ENCODE data around the gene ACAA1.
A peak's percentile ranks its signal among the peaks of the same experiment; 100 is the strongest.
"Not testable (repeated sequence)": the region's sequence is repeated elsewhere in the genome, so short reads cannot be mapped to it uniquely, and the experiment has no call there.

ACAA1 gene

DNA sequence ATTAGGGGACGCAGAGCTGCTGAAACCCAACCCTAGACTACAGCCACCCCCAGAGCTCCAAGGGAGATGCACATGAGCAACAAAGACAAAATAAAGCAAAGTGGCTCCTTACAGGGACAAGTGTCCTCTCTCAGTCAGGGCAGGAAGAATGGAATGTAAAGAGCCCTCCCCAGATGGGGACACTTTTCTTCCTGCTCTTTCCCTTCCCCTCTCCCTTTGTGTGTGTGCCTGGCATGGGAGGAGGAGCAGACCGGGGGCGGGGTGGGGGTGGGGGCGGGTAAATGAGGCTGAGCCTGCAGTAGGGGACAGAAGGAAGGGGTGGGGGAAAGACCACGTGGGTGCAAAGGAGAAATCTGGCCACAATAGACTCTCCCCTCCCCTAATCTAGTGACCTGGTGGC is 37.4 kb downstream of the ACAA1 start:
- FAIRE-seq = no peak

DNA sequence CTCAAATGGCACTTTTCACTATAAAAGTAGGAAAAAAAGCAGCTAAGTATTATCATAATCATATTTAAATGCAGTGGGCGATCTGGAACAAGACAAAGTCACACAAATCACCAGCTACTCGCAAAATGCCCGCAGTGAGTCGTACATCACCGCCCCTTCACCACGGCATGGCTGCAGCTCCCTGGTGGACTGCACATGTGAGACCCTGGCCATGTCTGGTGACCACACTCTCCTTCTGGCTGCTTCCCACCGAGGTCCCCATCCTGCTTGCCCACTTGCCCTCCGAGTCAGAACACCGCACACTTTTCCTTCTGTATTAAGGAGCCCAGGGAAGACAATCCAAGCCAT is 38.6 kb downstream of the ACAA1 start:
- FAIRE-seq = no peak

DNA sequence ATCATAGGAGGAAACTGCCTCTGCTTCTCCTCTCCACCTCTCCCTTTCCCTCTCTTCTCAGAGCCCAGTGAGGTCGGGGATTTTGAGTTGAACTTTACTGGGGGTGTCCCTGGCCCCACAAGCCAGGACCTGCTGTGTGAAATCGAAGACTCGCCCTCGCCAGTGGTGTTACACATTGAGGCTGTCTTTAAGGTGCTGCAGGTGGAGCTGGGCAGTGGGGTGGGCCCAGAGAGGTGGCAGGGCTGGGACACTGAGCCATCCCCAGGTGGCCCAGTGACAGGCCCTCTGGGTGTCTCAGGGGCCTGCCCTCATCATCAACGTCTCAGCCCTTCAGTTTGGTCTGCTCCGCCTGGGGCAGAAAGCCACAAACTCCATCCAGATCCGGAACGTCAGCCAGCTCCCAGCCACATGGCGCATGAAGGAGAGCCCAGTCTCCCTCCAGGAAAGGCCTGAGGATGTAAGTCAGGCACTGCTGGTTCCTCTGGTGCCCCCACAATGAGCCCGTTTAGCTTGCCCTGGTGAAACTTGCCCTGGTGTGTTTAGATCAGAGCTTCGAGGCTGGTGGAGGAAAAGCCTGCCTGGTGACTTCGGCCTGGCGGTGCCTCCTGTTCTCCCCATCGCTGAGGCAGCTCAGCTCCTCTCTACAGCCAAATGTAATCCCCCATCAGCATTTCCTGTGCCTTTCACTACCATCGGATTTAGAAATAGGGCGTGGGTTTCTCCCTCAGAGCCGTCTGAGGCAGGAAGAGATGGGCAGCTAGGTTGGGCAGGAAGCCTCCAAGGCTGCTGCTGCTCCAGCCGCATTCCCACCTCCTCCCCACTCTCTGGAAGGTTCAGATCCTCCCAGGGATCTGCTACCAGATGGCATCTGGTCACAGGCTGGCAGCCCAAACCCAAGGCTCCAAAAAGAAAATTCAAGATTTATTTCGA is 39.2 kb downstream of the ACAA1 start:
- FAIRE-seq = no peak

- FAIRE-seq = no peak
Measured at GRCh38 chr3:38095669-38096483, 41.1 kb downstream of the ACAA1 start.

DNA sequence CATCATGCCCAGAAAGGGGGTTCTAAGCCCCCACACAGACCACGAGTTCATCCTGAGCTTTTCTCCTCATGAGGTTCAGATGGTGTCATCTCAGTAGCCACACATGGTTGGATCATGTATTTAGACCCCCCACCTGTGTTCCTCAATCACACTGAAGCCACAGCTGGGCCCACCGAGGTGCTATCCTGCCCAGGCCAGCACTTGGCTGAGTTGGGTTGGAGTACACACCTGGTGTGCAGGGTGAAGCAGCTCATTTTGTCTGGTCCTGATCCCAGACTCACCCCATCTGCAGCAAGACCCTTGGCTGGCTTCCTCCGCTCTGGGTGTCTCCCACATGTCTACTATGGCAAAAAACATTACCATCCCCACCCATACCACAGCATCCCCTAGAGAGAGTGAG is 41.9 kb downstream of the ACAA1 start:
- FAIRE-seq = no peak

DNA sequence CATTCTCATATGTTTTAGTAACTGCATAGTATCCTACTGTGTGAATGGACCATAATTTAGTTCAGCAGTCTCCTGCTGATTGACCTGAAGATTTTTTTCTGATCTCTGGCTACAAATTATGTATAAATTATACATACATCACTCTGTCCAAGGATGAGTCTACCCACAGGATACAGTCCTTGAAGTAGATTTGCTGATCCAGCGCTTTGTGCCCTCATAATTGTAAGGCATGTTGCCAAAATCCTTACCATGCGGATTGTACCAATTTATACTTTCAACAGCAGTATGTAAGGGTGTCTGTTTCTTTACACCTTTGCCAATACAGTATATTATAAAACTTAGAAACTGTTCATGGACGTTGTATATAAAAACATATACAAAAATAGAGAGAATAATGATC is 46.5 kb downstream of the ACAA1 start:
- FAIRE-seq = no peak

GRCh38 chr3:38089163-38089562 is 47.8 kb downstream of the ACAA1 start:
- no peak for FAIRE-seq

DNA sequence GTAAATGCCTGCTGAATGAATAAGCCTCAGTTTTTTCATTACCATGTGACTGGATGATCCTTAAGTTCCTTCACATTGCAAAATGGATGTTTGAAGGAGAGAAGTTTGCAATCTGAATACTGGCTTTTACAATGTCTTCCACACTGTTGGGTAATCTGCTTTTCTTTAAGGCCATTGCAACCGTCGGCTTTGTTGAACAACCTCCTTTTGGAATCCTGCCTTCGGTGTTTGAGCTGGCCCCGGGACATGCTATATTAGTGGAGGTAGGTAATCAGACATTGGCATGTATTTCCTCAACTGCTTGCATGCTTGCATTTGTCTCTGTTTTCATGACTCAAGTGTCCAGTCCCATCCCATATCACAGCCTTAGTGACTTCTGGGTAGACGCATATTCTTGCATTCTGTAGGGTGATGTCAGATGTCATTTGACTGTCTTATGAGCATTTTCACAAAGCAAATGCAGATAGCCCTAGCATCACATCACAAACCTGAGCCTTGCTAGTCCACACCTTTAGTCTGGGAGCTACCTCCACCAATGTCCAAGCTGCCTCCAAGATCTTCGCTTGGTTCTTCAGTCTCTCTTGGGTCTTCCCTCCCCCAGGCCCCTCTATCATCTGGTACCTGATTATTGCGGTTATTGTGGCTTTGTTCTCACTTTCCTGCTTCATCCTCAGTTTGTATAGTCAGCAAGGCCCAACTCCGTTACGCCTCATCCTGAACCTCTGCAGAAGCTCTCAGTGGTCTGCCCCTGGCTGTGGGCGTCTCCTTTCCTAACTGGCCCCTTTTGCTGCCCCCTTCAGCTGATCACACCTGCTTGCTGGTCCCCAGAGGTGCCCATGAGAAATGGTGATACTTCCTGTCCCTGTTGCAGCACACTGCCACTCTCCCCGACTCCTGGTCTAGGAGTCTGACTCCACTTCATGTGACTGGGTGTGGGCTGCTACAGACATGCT is 48.5 kb downstream of the ACAA1 start:
- FAIRE-seq = no peak

- FAIRE-seq = not testable (repeated sequence)
Measured at GRCh38 chr3:38087278-38087677, 49.6 kb downstream of the ACAA1 start.

GRCh38 chr3:38086496-38086895 is 50.4 kb downstream of the ACAA1 start:
- FAIRE-seq = no peak

GRCh38 chr3:38085943-38086324 is 51.0 kb downstream of the ACAA1 start:
- FAIRE-seq = no peak

GRCh38 chr3:38085311-38085942 is 51.5 kb downstream of the ACAA1 start:
- no peak for FAIRE-seq

DNA sequence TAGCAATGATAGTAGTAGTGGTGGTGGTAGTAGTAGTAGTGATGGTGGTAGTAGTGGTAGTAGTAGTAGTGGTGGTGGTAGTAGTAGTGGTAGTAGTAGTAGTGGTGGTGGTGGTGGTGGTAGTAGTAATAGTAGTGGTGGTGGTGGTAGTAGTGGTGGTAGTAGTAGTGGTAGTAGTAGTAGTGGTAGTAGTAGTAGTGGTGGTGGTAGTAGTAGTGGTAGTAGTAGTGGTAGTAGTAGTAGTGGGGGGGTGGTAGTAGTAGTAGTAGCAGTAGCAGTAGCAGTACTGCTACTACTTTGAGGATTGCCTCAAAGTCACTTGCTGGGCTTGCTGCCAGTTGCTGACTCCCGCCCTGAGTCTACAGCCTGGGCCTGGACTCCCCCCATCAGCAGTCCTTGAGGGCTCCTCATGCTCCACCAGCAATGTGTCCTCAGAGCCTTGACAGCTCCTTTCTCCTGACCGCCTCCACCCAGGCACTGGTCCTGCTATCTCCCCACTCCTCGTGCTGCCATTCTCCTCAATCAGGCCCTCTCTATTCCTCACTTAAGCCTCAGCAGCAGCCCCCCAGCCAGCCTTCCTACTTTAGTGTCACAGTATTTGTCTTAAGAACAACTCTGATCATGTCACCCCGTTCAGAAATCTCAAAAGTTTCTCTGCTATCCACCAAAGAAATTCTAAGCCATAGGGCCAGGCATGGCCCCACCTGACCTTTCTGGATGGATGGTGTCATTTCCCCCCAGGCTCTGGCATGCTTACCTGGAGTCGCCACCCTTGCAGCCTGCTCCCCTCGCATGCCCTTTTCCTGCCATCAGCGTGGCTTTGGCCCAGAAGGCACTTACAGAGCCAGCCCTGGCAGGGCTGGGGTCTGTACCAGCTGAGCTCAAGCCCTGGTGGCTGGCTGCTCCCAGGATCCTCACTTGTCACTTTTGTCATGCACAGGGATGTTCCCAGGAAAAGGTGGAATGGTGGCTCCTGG is 52.3 kb downstream of the ACAA1 start:
- peak; percentile 49 for FAIRE-seq

DNA sequence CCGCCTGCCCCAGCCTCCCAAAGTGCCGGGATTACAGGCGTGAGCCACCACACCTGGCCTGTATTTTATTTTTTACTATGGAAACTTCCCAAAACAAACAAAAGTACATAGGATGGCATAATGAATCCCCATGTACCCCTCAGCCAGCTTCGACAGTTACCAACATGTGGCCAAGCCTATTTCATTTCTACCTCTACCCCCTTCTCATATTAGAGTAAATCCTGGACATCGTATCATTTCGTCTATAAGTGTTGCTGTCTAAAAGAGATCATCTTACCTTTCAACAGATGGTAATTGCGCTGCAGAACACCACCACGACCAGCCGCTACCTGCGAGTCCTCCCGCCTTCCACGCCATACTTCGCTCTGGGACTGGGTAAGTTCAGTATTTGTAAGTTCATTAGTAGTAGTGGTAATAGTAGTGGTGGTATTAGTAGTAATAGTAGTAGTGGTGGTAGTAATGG is 53.0 kb downstream of the ACAA1 start:
- FAIRE-seq = no peak

- FAIRE-seq = not testable (repeated sequence)
Measured at GRCh38 chr3:38083254-38083653, 53.7 kb downstream of the ACAA1 start.

- FAIRE-seq = not testable (repeated sequence)
Measured at GRCh38 chr3:38082296-38082695, 54.6 kb downstream of the ACAA1 start.

DNA sequence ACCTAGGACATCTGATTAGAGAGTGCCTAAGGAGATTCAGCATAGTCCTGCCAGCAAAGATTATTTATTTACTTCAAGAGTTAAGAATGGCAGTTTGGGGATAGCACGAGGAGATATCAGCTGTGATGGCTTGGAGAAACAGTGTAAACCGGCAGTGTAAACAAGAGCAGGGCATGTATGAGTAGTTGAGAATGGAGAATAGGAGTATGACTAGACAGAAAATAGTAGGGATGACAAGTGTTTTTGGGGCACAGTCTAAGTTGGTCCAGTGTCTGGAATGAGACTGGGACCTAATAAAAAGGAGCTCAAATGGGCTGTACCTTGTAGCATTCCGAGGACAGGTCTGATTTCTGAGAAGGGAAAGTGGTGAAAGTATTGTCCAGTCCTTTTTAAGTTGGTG is 59.9 kb downstream of the ACAA1 start:
- FAIRE-seq = not testable (repeated sequence)

Measured in colon (tissue), 2 donors.